ENCODE results near the gene GET3. TPM values are rescaled to one million over a fixed set of nuclear protein-coding genes. Genes with fewer than 3 reads are reported as not detected.
"Not testable (repeated sequence)": the region's sequence is repeated elsewhere in the genome, so short reads cannot be mapped to it uniquely, and the experiment has no call there.

GET3 gene
- total RNA-seq, 1 experiment from 2014 or later, result 110 TPM

DNA sequence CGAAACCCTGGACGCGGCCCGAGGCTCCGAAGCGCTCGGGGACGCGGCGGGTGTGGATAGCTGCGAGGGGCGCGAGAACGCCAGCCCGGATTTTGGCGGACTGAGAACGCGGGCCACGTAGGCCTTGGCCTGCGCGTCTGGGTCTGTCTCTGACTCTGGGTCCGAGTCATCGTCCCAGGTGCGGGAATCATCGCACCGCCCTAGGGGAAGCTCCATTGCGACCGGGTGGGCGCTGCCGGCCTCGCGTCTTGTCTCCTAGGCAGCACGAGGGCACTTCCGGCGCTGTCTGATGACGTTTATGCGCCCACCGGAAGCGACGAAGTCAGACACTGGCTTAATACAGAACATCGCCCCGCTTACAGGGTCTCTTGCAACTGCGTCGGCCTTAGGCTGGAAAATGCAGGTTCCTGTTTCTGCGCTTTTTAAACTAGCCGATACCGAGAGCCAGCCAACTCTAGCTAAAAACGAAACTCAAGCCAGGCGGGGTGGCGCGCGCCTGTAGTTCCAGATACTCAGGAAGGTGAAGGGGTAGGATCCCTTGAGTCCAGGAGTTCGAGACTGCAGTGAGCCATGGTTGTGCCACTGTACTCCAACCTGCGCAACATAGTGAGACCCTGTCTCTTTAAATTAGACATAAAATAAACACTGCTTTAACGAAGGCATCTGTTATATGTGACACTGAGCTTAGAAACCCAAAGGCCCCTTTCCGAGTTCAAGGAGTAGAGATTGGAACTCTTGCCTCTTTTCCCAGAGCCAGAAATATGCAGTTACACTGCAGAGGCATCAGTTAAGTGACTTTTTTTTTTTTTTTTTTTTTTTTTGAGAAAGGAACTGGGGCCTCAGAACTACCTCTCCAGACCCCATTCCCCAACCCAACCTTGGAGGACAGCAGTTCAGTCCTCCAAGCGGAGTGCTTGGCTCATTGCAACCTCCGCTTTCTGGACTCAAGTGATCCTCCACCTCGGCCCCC lies 40.6 kb upstream of the GET3 start, which contains the start of gene FBXW9 (continued):
- TF ChIP-seq TP53 (CRISPR knock-in tag; IDR thresholded peaks at IDR 0.05) (peak; percentile 50; the same call in 1 of the 2 replicates), SMAD3 (CRISPR knock-in tag; IDR thresholded peaks at IDR 0.05; ENCODE audit: borderline replicate concordance) (no peak), HMGA2 (CRISPR knock-in tag; IDR thresholded peaks at IDR 0.05) (0 out of 2 replicates have a peak, but pooled peaks have one; percentile 6), TEAD1 (CRISPR knock-in tag; IDR thresholded peaks at IDR 0.05) (peak; percentile 36; the same call in 1 of the 2 replicates), ZNF671 (CRISPR knock-in tag; IDR thresholded peaks at IDR 0.05) (peak; percentile 60; the same call in 1 of the 2 replicates), CREB1 (CRISPR knock-in tag; IDR thresholded peaks at IDR 0.05) (peak; percentile 93), ZNF416 (CRISPR knock-in tag; IDR thresholded peaks at IDR 0.05) (peak; percentile 82), NFATC4 (CRISPR knock-in tag; IDR thresholded peaks at IDR 0.05) (peak; percentile 77; the same call in 1 of the 2 replicates), CBFB (CRISPR knock-in tag; IDR thresholded peaks at IDR 0.05; ENCODE audit: low read depth) (peak; percentile 77; the same call in 1 of the 2 replicates), SP1 (CRISPR knock-in tag; conservative IDR thresholded peaks at IDR 0.05) (peak; percentile 63; the same call in 1 of the 2 replicates), ZNF263 (CRISPR knock-in tag; IDR thresholded peaks at IDR 0.05; ENCODE audit: low read depth) (no peak), ATF1 (CRISPR knock-in tag; IDR thresholded peaks at IDR 0.05) (no peak), GABPB1 (CRISPR knock-in tag; IDR thresholded peaks at IDR 0.05) (peak; percentile 84), FOXK1 (CRISPR knock-in tag; IDR thresholded peaks at IDR 0.05) (peak; percentile 91)
- TF ChIP-seq, protein P1, sequence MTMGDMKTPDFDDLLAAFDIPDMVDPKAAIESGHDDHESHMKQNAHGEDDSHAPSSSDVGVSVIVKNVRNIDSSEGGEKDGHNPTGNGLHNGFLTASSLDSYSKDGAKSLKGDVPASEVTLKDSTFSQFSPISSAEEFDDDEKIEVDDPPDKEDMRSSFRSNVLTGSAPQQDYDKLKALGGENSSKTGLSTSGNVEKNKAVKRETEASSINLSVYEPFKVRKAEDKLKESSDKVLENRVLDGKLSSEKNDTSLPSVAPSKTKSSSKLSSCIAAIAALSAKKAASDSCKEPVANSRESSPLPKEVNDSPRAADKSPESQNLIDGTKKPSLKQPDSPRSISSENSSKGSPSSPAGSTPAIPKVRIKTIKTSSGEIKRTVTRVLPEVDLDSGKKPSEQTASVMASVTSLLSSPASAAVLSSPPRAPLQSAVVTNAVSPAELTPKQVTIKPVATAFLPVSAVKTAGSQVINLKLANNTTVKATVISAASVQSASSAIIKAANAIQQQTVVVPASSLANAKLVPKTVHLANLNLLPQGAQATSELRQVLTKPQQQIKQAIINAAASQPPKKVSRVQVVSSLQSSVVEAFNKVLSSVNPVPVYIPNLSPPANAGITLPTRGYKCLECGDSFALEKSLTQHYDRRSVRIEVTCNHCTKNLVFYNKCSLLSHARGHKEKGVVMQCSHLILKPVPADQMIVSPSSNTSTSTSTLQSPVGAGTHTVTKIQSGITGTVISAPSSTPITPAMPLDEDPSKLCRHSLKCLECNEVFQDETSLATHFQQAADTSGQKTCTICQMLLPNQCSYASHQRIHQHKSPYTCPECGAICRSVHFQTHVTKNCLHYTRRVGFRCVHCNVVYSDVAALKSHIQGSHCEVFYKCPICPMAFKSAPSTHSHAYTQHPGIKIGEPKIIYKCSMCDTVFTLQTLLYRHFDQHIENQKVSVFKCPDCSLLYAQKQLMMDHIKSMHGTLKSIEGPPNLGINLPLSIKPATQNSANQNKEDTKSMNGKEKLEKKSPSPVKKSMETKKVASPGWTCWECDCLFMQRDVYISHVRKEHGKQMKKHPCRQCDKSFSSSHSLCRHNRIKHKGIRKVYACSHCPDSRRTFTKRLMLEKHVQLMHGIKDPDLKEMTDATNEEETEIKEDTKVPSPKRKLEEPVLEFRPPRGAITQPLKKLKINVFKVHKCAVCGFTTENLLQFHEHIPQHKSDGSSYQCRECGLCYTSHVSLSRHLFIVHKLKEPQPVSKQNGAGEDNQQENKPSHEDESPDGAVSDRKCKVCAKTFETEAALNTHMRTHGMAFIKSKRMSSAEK (CRISPR knock-in tag; IDR thresholded peaks at IDR 0.05; ENCODE audit: borderline replicate concordance), result peak; percentile 79; the same call in 1 of the 2 replicates
- TF ChIP-seq, protein P2, sequence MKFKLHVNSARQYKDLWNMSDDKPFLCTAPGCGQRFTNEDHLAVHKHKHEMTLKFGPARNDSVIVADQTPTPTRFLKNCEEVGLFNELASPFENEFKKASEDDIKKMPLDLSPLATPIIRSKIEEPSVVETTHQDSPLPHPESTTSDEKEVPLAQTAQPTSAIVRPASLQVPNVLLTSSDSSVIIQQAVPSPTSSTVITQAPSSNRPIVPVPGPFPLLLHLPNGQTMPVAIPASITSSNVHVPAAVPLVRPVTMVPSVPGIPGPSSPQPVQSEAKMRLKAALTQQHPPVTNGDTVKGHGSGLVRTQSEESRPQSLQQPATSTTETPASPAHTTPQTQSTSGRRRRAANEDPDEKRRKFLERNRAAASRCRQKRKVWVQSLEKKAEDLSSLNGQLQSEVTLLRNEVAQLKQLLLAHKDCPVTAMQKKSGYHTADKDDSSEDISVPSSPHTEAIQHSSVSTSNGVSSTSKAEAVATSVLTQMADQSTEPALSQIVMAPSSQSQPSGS (CRISPR knock-in tag; IDR thresholded peaks at IDR 0.05; ENCODE audit: borderline replicate concordance, low read depth), result no peak
- TF ChIP-seq, protein P3, sequence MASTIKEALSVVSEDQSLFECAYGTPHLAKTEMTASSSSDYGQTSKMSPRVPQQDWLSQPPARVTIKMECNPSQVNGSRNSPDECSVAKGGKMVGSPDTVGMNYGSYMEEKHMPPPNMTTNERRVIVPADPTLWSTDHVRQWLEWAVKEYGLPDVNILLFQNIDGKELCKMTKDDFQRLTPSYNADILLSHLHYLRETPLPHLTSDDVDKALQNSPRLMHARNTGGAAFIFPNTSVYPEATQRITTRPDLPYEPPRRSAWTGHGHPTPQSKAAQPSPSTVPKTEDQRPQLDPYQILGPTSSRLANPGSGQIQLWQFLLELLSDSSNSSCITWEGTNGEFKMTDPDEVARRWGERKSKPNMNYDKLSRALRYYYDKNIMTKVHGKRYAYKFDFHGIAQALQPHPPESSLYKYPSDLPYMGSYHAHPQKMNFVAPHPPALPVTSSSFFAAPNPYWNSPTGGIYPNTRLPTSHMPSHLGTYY (CRISPR knock-in tag; IDR thresholded peaks at IDR 0.05), result 0 out of 2 replicates have a peak, but pooled peaks have one; percentile 66
- TF ChIP-seq, protein P4, sequence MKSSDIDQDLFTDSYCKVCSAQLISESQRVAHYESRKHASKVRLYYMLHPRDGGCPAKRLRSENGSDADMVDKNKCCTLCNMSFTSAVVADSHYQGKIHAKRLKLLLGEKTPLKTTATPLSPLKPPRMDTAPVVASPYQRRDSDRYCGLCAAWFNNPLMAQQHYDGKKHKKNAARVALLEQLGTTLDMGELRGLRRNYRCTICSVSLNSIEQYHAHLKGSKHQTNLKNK (CRISPR knock-in tag; IDR thresholded peaks at IDR 0.05), result 0 out of 2 replicates have a peak, but pooled peaks have one; percentile 15
- TF ChIP-seq, protein P5, sequence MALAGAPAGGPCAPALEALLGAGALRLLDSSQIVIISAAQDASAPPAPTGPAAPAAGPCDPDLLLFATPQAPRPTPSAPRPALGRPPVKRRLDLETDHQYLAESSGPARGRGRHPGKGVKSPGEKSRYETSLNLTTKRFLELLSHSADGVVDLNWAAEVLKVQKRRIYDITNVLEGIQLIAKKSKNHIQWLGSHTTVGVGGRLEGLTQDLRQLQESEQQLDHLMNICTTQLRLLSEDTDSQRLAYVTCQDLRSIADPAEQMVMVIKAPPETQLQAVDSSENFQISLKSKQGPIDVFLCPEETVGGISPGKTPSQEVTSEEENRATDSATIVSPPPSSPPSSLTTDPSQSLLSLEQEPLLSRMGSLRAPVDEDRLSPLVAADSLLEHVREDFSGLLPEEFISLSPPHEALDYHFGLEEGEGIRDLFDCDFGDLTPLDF (CRISPR knock-in tag; IDR thresholded peaks at IDR 0.05), result no peak
- TF ChIP-seq, protein P6, sequence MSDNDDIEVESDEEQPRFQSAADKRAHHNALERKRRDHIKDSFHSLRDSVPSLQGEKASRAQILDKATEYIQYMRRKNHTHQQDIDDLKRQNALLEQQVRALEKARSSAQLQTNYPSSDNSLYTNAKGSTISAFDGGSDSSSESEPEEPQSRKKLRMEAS (CRISPR knock-in tag; IDR thresholded peaks at IDR 0.05), result peak; percentile 75; the same call in 1 of the 2 replicates

DNA sequence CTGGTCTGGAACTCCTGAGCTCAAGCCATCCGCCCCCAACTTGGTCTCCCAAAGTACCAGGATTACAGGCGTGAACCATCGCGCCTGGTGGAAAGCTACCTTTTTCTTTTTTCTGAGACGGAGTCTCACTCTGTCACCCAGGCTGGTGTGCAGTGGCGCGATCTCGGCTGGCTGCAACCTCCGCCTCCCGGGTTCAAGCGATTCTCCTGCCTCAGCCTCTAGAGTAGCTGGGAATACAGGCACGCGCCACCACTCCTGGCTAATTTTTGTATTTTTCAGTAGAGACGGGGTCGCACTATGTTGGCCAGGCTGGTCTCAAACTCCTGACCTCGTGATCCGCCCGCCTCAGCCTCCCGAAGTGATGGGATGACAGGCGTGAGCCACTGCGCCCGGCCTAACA lies 39.9 kb upstream of the GET3 start:
- not testable (repeated sequence) for H3K27ac Mint-ChIP-seq; H3K27me3 Mint-ChIP-seq (ENCODE audit: low read depth); H3K4me1 Mint-ChIP-seq; ATAC-seq; H3K9me3 Mint-ChIP-seq; DNase-seq (ENCODE audit: low spot score)
- ChIA-PET POLR2A (interaction anchor here (0.7 to 2.1 kb wide), 2 partner anchors 16 to 55 kb away, joined by 9 to 13 read pairs; partner anchors contain the start of gene DHPS), CTCF (interaction anchor here (0.7 to 1.9 kb wide), 3 partner anchors 17 to 150 kb away, joined by 3 to 10 read pairs (median 4); no protein-coding TSS in a partner anchor)
- Mint-ChIP-seq H3K36me3 (peaks cover 23% of the 10 kb centered on the region), H3K4me3 (peak overlapping the region; percentile 90)
